Spleen (tissue), 11 donors: ENCODE measurements around the gene VSIG4. TPM values are rescaled to one million over a fixed set of nuclear protein-coding genes. Genes with fewer than 3 reads are reported as not detected.
"Not testable (repeated sequence)": the region's sequence is repeated elsewhere in the genome, so short reads cannot be mapped to it uniquely, and the experiment has no call there.

Source experiments
- DNase-seq: peaks from one replicate; pipeline ENCODE4 v3.0.0-alpha.2; 2020
- H3K27ac ChIP-seq, 8 donors: fragments of 200-600 bp; sonication (generic) in 7 of 8; 1 replicate in 4 of 8; 2 replicates in 4 of 8; pipeline versions ENCODE4 v1.5.0 to v1.8.0; 2016 to 2021; ENCODE audit warnings: inconsistent platforms in 4 of 8, mild to moderate bottlenecking in 4 of 8, moderate library complexity in 1 of 8
- H3K27me3 ChIP-seq, 7 donors: fragments of 200-600 bp; sonication (generic) in 6 of 7; replicated peaks in 1 of 7; 1 replicate in 4 of 7; 2 replicates in 3 of 7; pipeline versions ENCODE4 v1.5.0 to v1.8.0; 2016 to 2021; ENCODE audit warnings: inconsistent platforms in 3 of 7, mild to moderate bottlenecking in 1 of 7
- H3K36me3 ChIP-seq, 6 donors: fragments of 200-600 bp; sonication (generic) in 5 of 6; 1 replicate in 4 of 6; 2 replicates in 2 of 6; pipeline versions ENCODE4 v1.5.0 to v1.8.0; 2016 to 2021; ENCODE audit warnings: inconsistent platforms in 2 of 6
- H3K4me1 ChIP-seq, 6 donors: fragments of 200-600 bp; sonication (generic) in 5 of 6; 1 replicate in 3 of 6; 2 replicates in 3 of 6; pipeline versions ENCODE4 v1.5.0 to v1.8.0; 2016 to 2021; ENCODE audit warnings: inconsistent platforms in 3 of 6
- H3K4me3 ChIP-seq, 8 donors: fragments of 200-600 bp; sonication (generic) in 7 of 8; 1 replicate in 4 of 8; 2 replicates in 4 of 8; pipeline versions ENCODE4 v1.5.0 to v1.8.0; 2016 to 2021; ENCODE audit warnings: inconsistent platforms in 4 of 8, mild to moderate bottlenecking in 4 of 8, moderate library complexity in 2 of 8
- H3K9me3 ChIP-seq, 8 donors: fragments of 200-600 bp; sonication (generic) in 7 of 8; 1 replicate in 4 of 8; 2 replicates in 4 of 8; pipeline versions ENCODE4 v1.5.0 to v1.8.0; 2016 to 2021; ENCODE audit warnings: inconsistent platforms in 4 of 8
- POLR2A ChIP-seq, 3 donors: fragments of 450-650 bp; IDR thresholded peaks; one replicate each; pipeline ENCODE4 v1.5.1; 2017; ENCODE audit warnings: antibody characterized with exemption in 3 of 3, mild to moderate bottlenecking in 1 of 3
- POLR2AphosphoS5 ChIP-seq, 3 donors: sonication (generic); formaldehyde crosslinking; IDR thresholded peaks; one replicate each; pipeline ENCODE4 v1.5.1; 2017; ENCODE audit warnings: antibody characterized with exemption in 3 of 3
- WGBS, 5 donors: extraction: QIAGEN DNeasy Blood & Tissue Kit in 3 of 5; methylation state at CpG; one replicate each; pipeline versions ENCODE4 v1.1.5 to v1.1.7; 2013 to 2018; 5-methylcytosine and 5-hydroxymethylcytosine counted together
- intact Hi-C: fragments of 100-400 bp; cut with DNase I; formaldehyde crosslinking; loops from one replicate; pipeline ENCODE4 v1.15.0; 2023; ENCODE audit warnings: low total_unique reads
- polyA plus RNA-seq, 3 donors: library from polyadenylated mRNA; stranded (reverse); fragments of 200-250 nt; gene quantifications; one replicate each; pipeline ENCODE4 v1.2.1, GENCODE V29; 2013
- total RNA-seq, 7 donors: library from RNA; depleted of rRNA in 3 of 7; stranded (reverse); fragments of >200 nt in 3 of 7; fragmentation: NEBNext Ultra II Directional in 4 of 7; extraction: Animal tissue kit (Norgen Biotek cat#: 25700) in 4 of 7; gene quantifications; one replicate each; pipeline versions ENCODE4 v1.1.0 to v1.2.1, GENCODE V29; 2016 to 2021
- donor health status: healthy with polysubstance abuse.
- donor health status: DM: no; HTN: no; CAD: no; lungs with moderate emphysema.
- donor health status: DM: no; HTN: no; CAD: no.
- donor health status: Bipolar disorder and iron deficiency.
- donor health status: healthy.
- donor health status: DM: no; HTN: no; CAD: no.
- donor health status: DM: yes; HTN: yes; CAD: no.

The VSIG4 gene
- total and polyA plus RNA-seq, 10 donors = 6.3 to 255 (median 49.7) TPM

DNA sequence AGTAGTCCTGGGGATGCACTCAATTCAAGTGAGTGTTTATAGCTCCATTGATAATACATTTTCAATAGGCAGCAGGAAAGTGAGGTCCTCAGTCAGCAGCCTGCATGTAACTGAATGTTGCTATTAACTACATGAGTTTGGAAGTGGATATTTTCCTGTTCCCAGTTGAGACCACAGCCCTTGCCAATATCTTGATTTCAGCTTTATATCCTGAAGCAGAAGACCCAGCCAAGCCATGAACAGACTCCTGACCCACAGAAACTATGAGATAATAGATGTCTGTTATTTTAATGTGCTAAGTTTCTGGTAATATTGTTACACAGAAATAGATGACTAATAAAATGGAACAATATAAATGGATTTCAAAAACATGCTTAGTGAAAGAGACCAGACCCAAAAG lies 63.7 kb downstream of the VSIG4 start:
- TF ChIP-seq POLR2A (IDR thresholded peaks at IDR 0.05) (no peak), POLR2AphosphoS5 (IDR thresholded peaks at IDR 0.05) (no peak)
- Histone ChIP-seq H3K27me3 (peaks cover 0 to 12% (median 0%) of the 10 kb centered on the region in 7 donors), H3K9me3 (no peaks in the 10 kb centered on the region), H3K27ac (no peak overlapping the region), H3K36me3 (no peaks in the 10 kb centered on the region), H3K4me1 (no peaks in the 10 kb centered on the region), H3K4me3 (no peak overlapping the region)
- intact Hi-C loops = no loop called here
- DNase-seq = no peak

DNA sequence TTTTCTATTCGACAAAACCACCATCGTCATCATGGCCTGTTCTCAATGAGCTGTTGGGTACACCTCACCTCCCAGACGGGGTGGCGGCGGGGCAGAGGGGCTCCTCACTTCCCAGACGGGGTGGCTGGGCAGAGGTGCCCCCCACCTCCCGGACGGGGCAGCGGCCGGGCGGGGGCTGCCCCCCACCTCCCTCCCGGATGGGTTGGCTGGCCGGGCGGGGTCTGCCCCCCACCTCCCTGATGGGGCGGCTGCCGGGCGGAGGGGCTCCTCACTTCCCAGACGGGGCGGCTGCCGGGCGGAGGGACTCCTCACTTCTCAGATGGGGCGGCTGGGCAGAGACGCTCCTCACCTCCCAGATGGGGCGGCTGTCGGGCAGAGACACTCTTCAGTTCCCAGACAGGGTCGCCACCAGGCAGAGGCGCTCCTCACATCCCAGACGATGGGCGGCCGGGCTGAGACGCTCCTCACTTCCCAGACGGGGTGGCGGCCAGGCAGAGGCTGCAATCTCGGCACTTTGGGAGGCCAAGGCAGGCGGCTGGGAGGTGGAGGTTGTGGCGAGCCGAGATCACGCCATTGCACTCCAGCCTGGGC lies 64.6 kb downstream of the VSIG4 start:
- intact Hi-C loops = not testable (repeated sequence)
- 94 to 99% (median 94%) methylated on average over 12 to 38 of the region's 38 CpGs for WGBS, 5 donors

More for the DNA sequence above, 64.6 kb downstream of the VSIG4 start:
- not testable (repeated sequence) for H3K36me3 ChIP-seq, H3K27ac ChIP-seq, H3K9me3 ChIP-seq, H3K4me3 ChIP-seq, H3K4me1 ChIP-seq
- DNase-seq = peak; percentile 74
- H3K27me3 ChIP-seq = peaks cover 0 to 12% (median 0%) of the 10 kb centered on the region in 7 donors

Other genes starting within 250 kb of the VSIG4 start
- gene HEPH, start 124.2 kb upstream of the VSIG4 start, total RNA-seq = 10 to 100 TPM in 6 of 7 donors, 1 to 10 TPM in 1; 9.4 to 31.7 (median 17.6) TPM
- gene HEPH, start 124.2 kb upstream of the VSIG4 start, polyA plus RNA-seq = 1 to 10 TPM in 2 of 3 donors, under 1 TPM in 1; 0.83 to 2.0 (median 1.1) TPM